DMS 273 (cell line): ENCODE data around the gene SLC16A8.

ENCODE experiments used
- DNase-seq: peaks from one replicate; lab custom pipeline; 2025; ENCODE audit not compliant: unreplicated experiment; lab: John Stamatoyannopoulos, UW

SLC16A8 gene

DNA sequence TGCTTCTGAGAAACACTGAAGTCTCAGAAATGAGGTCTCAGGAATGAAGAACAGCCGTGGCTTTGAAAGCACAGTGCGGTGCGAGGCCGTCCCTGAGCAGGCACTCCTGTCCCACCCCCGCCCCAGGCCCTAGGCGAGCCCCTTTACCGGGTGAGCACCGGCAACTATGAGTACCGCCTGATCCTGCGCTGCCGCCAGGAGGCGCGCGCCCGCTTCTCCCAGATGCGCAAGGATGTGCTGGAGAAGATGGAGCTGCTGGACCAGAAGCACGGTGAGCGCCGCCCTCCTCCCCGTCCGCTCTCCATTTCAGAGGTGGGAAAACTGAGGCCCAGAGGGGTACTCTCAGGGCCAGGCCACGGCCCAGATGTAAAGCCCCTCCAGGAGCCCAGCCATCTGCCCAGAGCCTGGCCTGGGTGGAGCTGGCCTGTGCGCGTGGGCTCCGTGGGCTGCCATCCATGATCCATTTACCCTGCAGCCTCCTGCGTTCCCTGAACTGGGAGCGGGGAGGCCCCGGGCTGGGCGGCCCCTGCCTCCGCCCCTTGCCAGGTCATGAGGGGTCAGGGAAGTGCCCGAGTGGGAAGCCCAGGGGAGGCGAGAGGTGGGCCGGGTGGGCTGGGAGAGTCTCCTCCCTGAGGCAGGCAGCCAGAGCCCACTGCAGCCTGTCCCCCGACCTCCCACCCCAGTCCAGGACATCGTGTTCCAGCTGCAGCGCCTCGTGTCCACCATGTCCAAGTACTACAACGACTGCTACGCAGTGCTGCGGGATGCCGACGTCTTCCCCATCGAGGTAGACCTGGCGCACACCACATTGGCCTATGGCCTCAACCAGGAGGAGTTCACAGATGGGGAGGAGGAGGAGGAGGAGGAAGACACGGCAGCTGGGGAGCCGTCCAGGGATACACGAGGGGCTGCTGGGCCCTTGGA is 9.5 kb downstream of the SLC16A8 start:
- no peak for DNase-seq

DNA sequence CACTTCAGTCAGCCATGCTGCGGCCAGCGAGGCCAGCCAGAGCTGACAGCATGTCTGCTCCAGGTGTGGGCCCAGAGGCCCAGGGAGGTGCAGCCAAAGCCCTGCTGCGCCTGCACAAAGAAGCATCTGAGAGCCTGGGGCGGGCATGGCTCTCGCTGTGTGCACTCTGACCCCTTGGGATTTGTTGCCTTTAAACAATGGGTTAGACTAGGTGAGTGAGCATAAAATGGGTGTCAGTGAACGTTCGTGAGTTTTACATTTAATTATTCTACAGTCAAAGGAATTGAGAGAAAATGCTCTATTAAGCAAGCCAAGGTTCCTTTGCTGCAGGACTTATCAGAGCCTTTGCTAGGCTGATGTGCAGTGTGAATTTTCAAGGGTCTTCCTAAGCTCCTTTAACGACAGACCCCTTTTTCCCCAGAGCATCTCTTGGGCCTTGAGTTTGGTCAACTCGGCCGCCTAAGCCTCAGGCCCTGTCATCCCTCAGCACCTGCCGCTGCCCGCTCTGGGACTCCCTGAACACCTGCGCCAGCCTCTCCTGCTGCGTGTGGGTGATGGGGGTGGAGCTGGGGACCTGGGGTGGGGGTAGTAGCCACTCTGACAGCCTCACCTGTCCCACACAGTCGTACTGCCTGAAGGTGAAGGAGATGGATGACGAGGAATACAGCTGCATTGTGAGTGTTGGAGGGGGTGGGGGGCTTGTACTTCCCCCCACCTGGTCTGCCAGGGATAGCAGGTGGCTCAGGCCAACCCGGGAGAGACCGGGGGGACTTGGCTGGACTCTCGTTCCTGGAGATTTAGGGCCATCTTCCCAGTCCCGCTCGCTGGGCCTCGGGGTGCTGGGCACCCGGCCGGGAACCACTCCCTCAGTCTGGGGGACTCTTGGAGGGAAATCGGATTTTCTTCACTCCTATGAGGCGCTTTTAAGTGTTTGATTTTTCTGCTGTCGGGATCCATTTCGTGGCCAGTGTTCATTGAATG is 10.5 kb downstream of the SLC16A8 start:
- DNase-seq: no peak

DNA sequence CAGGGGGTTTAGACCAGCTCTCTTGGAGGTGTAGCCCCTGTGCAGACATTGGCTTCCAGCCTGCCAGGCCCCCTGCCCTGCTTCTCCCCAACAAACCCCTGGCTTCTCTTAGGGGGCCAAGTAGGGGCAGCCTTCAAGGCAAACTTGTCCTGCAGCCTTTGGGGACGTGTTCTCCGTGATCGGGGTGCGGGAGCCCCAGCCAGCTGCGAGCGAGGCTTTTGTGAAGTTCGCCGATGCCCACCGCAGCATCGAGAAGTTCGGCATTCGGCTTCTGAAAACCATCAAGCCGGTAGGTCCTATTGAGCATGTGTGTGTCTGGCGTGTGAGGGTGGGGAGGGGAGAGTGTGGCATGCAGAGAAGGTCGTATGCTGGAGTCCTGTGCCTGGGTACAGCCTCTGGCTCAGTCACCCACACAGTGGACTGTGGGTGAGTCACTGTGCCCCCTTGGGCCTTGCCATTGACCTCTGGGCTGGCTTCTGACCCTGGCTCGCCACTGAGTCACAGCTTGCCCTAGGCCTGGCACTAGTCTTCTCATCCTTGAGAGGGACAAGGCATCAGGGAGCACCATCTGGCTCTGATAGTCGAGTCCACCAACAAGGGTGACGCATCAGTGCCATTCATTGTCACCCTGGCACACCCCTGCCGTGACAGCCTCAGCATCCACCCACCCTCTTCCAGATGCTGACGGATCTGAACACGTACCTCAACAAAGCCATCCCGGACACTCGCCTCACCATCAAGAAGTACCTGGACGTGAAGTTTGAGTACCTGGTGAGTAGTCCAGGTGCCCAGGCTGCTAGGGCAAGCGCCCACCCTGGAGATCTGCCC is 11.4 kb downstream of the SLC16A8 start:
- no peak for DNase-seq

DNA sequence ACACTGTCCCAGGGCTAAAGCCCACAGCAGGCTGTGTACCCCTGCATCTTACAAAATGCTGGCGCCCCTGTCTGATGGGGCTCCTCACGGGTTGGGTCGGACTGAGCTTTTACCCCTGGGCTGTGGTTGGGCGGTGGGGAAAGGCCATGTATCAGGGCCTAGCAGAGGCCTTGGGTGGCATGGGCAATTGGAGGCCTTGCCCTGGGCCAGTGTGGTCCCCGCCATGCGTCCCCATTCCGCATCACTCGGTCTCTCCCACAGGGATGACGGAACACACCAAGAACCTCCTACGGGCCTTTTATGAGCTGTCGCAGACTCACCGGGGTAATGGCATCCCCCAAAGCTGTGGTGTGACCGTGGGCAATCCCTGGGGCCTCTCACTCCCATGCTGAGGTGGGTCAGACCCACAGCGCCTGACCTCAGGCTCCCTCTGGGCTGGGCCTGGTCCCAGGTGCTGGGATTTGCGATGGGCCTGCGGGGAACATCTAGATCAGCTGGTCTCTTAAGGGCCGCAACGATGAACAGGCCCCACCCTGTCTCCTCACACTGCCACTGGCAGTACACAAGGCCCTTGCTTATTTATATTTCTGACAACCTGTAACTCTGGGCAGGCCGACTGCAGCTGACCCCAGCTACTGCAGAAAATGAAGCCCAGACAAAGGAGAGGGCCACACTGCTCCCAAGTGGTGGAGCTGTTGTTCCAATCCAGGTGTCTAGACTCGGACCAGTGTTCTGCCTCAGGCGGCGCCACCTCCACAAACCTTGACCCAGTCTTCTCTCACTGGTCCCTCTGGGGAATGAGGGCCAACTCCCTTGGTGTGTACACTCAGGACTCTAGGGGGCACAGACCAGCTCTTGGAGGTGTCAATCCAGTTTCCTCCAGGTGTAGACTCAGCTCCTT is 12.3 kb downstream of the SLC16A8 start:
- no peak for DNase-seq

DNA sequence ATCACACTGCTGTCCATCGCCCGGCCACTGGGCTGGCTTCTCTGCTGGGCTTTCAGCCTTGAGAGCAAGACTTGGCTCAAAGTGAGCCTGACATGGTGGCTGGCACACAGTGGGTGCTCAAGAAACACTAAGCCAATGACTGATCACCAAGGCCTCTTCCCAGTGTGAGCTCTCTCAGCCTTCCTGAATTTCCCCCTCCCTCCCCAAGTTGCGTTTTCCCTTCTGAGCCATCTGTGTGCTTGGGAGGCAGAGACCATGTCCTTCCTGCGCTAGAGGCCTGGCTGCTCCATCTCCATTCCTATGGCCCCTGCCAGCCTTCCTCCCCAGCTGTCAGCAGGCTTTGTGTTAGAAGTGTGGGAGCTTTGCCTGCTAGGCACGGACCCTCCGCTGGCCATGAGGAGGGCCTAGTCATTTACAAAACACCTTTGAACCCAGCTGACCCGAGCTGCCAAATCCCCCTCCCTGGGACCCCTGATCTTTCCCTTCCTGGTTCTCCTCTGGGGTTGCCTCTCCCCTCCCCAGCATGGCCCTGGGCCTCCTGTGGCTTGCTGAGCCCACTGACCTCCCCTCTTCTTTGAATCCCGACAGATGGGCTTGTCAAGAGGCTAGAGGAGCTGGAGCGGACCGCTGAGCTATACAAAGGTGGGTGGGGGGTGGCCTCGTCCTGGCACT is 13.6 kb downstream of the SLC16A8 start:
- peak; percentile 50 for DNase-seq

DNA sequence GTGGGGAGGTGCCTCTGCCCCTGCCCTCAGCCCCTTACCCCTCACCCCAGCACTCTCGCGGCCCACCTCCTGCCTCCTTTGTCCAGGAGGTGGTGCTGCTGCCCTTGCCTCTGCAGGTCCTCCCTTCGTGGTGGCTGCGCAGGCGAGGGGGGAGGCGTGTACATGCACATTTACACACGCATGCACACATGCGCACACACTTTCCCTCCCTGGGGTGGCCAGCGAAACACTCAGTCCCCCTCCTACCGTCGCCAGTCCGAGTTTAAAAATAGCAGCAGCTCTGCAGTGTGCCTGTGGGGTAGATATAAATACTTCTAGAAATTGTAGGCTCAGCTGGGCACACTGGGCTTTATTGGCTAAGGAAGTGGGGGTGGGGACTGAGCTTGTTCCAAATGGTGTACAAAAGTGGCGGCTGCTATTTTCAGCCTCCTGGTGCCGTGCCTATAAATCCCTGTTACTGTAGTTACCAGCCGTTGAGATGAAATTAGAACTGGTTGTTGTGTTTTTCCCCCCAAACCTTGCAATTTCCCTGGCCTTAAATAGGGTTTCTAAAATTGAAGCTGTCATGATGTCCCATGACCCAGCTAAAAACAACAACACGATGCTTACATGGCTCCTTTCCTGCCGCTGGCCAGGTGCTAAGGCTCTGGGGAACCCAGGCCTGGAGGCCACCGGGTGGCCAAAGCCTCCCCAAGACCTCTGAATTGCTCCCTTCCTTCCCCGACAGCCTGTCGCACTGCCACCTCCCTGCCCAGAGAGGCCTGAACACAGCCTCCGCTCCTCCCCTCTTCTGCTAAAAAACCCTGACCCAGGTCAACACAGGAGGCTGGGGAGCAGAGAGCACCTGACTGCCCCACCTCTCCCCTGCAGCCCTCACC is 14.4 kb downstream of the SLC16A8 start:
- DNase-seq: peak; percentile 75

DNA sequence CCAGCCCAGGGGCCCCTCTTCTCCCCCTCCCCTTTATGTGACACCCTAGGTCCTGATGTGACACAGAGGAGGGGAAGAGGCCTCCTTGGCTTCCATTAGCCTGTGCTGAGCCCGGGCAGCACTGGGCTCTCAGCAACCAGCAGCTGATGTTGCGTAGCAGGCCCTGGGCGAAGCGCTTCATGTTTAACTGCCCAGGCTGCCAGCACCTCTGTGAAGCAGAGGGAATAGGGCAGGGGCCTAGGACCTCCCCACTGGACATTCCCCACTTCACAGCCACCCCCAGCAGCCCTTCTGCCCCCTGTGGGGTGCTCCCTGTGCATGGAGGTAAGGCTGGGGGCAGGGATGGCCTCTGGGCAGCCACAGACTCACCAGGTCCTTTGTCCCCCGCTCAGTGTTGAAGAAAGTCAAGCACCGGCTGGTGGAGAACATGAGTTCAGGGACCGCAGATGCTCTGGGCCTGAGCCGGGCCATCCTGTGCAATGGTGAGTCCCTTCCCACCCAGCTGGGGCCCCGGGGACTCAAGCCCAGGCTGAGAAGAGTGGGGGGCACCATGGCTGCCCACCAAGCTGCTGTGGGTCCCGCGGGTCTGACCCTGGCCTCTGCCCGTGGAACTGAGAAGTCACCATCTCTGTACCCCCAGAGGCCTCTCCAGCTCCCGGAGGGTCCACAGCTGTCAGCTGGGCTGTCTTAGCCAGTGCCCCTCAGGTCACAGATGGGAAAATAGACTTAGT is 15.2 kb downstream of the SLC16A8 start:
- no peak for DNase-seq

DNA sequence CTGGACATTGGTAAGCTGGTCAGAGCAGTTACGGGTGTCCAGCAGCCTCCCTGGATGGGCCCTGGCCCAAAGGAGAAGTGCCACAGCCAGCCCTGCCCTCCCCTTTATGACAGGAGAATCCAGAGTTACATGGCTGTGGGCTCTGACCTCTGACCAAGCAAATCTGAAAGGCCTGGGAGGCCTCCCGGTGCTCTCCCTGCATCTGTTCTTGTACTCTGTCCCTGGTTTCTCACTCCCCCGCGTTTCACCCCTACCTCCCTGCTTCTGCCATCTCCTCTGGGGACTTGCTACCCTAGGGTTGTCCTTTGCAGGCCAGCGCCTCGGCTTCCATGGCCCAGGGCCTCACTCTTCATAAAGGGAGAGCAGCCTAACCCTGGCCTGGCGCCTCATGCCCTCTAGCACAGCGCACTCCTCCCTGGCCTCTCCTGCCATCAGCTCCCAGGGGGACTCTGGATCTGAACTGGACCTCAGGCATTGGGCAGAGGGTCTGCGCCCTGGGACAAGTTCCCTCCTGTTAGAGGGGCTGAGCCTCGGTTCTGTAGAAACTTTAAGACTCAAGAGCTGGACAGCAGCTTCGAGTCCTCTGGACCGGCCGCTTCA is 16.1 kb downstream of the SLC16A8 start:
- no peak for DNase-seq

DNA sequence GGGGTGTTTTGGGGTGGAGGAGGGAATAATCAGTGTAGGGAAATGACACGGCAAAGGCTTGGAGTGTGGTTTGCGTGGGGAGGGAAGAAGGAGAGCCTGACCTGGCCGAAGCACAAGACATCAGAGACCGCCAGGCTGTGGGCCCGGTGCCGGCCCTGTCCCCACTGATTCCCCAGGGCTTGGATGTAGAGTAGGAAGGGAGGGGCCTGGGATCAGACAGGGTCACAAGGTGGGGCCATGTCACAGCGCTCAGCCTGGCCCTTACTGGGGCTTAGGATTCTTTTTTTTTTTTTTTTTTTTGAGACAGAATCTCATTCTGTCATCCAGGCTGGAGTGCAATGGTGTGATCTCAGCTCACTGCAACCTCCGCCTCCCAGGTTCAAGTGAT is 17.0 kb downstream of the SLC16A8 start:
- DNase-seq: no peak

DNA sequence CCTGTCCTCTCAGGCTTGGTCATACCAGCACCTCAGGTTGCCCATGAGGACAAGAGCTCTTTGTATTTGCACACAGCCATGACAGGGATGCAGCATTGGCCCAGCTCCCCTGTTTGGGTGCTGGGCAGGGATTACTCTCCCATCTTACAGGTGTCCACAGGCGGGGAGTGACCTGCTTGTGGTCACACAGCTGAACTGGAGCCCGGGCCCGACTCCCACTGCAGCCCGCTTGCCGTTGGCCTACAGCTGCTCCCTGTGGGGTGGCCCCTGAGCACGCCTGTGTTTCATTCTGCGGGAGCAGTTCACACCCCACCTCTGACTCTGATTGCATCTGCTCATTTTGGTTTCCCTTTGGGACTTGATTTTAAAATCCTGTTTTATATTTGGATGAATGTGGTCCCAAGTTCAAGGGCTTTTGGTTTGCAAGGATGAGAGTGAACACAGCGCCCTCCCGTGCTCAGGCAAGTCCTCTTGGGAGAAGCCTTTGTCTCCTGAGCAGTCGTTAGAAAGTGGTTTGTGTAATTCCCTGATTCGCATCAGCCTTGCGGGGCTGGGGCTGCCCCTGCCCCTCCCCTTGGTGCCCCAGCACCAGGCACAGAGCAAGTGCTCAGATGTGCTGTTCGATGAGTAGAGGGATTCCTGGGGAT is 17.5 kb downstream of the SLC16A8 start:
- no peak for DNase-seq

DNA sequence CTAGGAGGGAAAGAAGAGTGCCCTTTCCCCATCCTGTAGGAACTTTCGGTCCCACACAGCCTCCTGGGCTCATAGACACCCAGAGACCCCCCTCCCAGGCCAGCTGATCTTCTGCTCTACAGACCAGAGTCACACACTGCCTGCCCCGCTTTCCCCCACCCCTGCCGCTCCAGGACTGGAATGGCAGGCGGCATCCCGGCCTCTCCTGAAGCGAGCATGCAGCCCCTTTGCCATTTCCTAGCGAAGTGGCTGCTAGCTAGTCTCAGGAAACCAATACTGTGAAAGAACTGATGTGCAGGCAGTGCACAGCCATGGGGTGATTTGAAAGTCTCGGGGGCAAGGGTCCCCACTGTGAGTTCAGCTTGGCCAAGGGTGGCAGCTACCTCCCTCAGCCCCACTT is 18.4 kb downstream of the SLC16A8 start:
- no peak for DNase-seq

DNA sequence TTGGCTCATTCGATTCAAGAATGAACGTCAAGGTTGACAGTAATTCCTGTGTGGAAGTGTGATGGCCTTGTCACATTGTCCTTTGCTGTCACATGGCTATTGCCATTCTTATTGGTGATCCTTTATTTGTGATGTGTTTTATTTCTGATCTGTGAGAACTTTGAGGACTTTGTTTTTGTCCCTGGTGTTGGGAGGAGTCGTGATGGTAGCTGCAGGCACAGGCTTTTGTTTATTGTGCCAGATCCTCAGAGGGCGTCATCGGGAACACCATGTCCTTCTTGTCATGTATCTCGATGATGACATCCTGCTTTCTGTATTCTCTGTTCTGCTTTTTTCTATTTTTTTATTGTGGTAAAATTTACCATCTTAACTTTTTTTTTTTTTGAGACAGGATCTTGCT is 21.2 kb downstream of the SLC16A8 start:
- no peak for DNase-seq

DNA sequence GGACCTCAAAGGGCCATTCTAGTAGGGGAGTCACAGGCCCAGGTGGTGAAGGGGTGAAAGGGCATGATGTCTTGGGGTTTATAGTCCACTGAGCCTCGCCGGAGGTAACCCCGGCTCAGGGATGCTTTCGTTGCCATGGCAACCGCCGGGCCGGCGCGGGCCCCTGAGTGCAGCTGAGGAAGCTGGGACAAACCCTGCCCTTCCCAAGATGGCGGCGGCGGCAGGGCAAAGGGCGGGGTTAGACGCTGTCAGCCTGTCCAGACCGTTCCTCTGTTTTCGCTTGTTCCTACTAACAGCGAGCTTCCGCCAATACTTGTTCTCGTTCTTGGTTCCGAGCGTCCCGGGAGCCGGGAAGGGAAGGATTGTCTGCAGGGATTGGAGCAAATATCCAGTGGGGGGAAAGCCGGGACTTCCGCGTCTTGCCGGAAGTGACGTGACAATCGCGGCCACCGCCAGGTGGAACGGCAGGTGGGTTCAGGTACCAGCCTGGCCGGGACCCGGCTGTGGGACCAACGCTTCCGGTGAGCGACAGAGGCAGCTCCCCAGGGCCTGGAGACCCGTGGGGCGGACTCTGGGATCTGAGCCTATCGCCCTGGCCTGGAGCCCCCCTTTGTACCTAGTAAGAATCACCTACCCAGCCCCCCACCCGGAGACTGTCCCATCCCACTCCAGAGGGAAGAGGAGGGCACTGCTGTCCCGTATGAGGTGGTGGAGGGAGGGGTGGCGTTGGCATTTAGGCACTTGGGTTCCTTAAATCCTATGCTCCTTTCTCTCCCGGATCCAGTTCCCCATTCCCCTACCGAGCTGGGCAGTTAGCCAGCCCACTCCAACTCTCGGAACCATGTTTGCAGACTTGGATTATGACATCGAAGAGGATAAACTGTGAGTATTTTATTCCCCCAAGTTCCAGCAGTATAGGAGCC is 26.8 kb downstream of the SLC16A8 start, which contains the start of gene PICK1:
Gene PICK1 (plus strand): TSS at position 436 of the 923 bp plus-strand sequence. CDS start 406 bp downstream, at position 842.
- DNase-seq: peak; percentile 91

DNA sequence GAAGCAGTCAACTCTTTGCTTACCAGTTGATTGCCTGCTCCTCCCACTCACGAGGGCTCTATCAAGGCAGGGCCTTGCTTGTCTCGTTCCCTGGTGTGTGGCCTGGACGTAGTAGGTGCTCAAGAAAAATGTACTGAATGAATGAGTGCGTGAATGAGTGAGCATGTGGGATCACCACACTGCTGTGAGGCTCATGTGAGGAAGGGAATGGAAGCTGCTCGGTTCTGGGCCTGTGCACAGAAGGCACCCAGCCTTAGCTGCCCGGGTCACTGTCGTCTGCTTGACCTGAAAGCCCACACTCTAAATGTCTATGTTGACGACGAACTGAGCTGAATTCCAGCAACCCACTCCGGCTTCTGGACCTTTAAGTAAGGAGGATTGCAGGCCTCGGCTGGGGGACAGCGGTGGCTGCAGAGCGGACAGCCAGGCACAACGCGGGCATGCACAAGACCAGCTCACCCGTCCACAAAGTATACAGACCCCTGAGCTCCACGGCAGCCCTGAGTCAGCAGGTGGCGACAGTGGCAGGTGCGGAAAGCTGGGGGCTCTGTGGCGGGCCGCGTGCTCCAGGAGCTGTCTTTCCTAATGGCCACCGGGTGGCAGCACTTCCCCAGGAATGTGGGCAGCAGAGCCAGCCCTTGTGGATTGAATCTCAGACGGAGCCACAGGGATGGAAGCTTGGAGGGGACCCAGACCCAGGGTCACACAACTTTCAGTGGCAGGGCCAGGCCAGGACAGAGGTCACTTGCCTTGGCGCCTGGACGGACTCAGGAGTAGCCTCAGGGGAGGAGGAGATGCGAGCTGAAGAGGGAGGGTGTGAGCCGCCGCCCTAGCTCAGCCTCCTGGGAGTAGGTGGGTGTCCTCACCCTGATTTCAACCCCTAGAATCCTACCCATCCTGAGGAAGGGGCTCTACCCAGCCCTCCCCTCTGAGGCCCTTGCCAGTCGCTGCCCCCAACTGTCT is 31.8 kb downstream of the SLC16A8 start:
- peak; percentile 88 for DNase-seq
